ENCODE data around the gene SELENOW. TPM values are rescaled to one million over a fixed set of nuclear protein-coding genes. Genes with fewer than 3 reads are reported as not detected.
"Not testable (repeated sequence)": the region's sequence is repeated elsewhere in the genome, so short reads cannot be mapped to it uniquely, and the experiment has no call there.

The SELENOW gene
- total RNA-seq, 6 experiments from 2014 or later = 46.4 to 141 (median 83.0) TPM

GRCh38 chr19:47801270-47801669 lies 22.8 kb downstream of the SELENOW start:
- H3K27me3 ChIP-seq = no peaks in the 10 kb centered on the region
- ATAC-seq (no peak), DNase-seq (no peak)
- H3K4me1 ChIP-seq = no peaks in the 10 kb centered on the region
- no peak overlapping the region for H3K27ac ChIP-seq
- no peaks in the 10 kb centered on the region for H3K36me3 ChIP-seq
- no peaks in the 10 kb centered on the region for H3K9me3 ChIP-seq
- TF ChIP-seq POLR2A (IDR thresholded peaks at IDR 0.05) (no peak), CTCF (IDR thresholded peaks at IDR 0.05) (no peak)
- WGBS (ENCODE audit: insufficient coverage, low coverage, low lambda C conversion rate, missing lambda C conversion rate) = 100% methylated on average over 1 of the region's 4 CpGs
- intact Hi-C loops (cut with DNase I) = no loop called here
- no peak overlapping the region for H3K4me3 ChIP-seq

- ATAC-seq = peak in 1 of 4 donors; percentile 12
- TF ChIP-seq POLR2A (IDR thresholded peaks at IDR 0.05) (no peak), CTCF (IDR thresholded peaks at IDR 0.05) (no peak)
- H3K4me1 ChIP-seq = no peaks in the 10 kb centered on the region
- DNase-seq = no peak
- H3K4me3 ChIP-seq = no peak overlapping the region
- H3K27ac ChIP-seq = no peak overlapping the region
- no peaks in the 10 kb centered on the region for H3K27me3 ChIP-seq
- WGBS (ENCODE audit: insufficient coverage, low coverage, low lambda C conversion rate, missing lambda C conversion rate) = 64% methylated on average over 3 of the region's 25 CpGs
- intact Hi-C loops (cut with DNase I) = no loop called here
- no peaks in the 10 kb centered on the region for H3K36me3 ChIP-seq
- H3K9me3 ChIP-seq = no peaks in the 10 kb centered on the region
Measured at GRCh38 chr19:47802521-47803043, 24.1 kb downstream of the SELENOW start.

- H3K36me3 ChIP-seq; H3K4me3 ChIP-seq; H3K27ac ChIP-seq; H3K27me3 ChIP-seq; H3K4me1 ChIP-seq; DNase-seq; intact Hi-C loops (cut with DNase I); H3K9me3 ChIP-seq: not testable (repeated sequence)
- no CpG with 5 or more reads among the region's 21 CpGs for WGBS (ENCODE audit: insufficient coverage, low coverage, low lambda C conversion rate, missing lambda C conversion rate)
- peak in 1 of 4 donors; percentile 21 for ATAC-seq
Measured at GRCh38 chr19:47803148-47803547, 24.6 kb downstream of the SELENOW start.

GRCh38 chr19:47803671-47804070 lies 25.2 kb downstream of the SELENOW start:
- H3K36me3 ChIP-seq; intact Hi-C loops (cut with DNase I); H3K27me3 ChIP-seq; H3K4me1 ChIP-seq; H3K27ac ChIP-seq; DNase-seq; H3K9me3 ChIP-seq; H3K4me3 ChIP-seq: not testable (repeated sequence)
- WGBS (ENCODE audit: insufficient coverage, low coverage, low lambda C conversion rate, missing lambda C conversion rate) = no CpG with 5 or more reads among the region's 12 CpGs
- ATAC-seq = peak in 2 of 4 donors; percentile 22 to 55

GRCh38 chr19:47804451-47804850 lies 25.9 kb downstream of the SELENOW start, which contains the start of gene TPRX1:
TPRX1 (minus strand) TSS chr19:47804551; CDS start chr19:47804539, 12 bp downstream.
- H3K27me3 ChIP-seq; H3K9me3 ChIP-seq; DNase-seq; H3K4me1 ChIP-seq; H3K36me3 ChIP-seq; intact Hi-C loops (cut with DNase I); H3K4me3 ChIP-seq; H3K27ac ChIP-seq: not testable (repeated sequence)
- 83% methylated on average over 1 of the region's 5 CpGs for WGBS (ENCODE audit: insufficient coverage, low coverage, low lambda C conversion rate, missing lambda C conversion rate)
- peak in 1 of 4 donors; percentile 29 for ATAC-seq

GRCh38 chr19:47805313-47805712 lies 26.8 kb downstream of the SELENOW start:
- intact Hi-C loops (cut with DNase I) = no loop called here
- no peak for TF ChIP-seq CTCF (IDR thresholded peaks at IDR 0.05)
- TF ChIP-seq POLR2A (IDR thresholded peaks at IDR 0.05) = no peak
- DNase-seq (no peak), ATAC-seq (no peak)
- H3K4me3 ChIP-seq = no peak overlapping the region
- H3K9me3 ChIP-seq = no peaks in the 10 kb centered on the region
- no peaks in the 10 kb centered on the region for H3K4me1 ChIP-seq
- H3K36me3 ChIP-seq = no peaks in the 10 kb centered on the region
- H3K27ac ChIP-seq = no peak overlapping the region
- H3K27me3 ChIP-seq = no peaks in the 10 kb centered on the region
- 57% methylated on average over 6 of the region's 10 CpGs for whole genome bisulfite sequencing (ENCODE audit: insufficient coverage, low coverage, low lambda C conversion rate, missing lambda C conversion rate)
